Prostate gland (tissue), 2 donors: ENCODE data around the gene NUMA1.

Experiments
- CTCF ChIP-seq, 4 experiments: fragments of 200-600 bp in 2 of 4; fragments of 450-650 bp in 2 of 4; sonication (generic) in 2 of 4; IDR thresholded peaks; 1 replicate in 3 of 4; 2 replicates in 1 of 4; pipeline ENCODE4 v1.5.1; 2016 to 2019; ENCODE audit warnings: antibody characterized with exemption in 4 of 4, mild to moderate bottlenecking in 2 of 4, moderate library complexity in 2 of 4
- POLR2A ChIP-seq: fragments of 450-650 bp; IDR thresholded peaks from one replicate; pipeline ENCODE4 v1.6.1; 2016; ENCODE audit warnings: antibody characterized with exemption, mild to moderate bottlenecking

DNA sequence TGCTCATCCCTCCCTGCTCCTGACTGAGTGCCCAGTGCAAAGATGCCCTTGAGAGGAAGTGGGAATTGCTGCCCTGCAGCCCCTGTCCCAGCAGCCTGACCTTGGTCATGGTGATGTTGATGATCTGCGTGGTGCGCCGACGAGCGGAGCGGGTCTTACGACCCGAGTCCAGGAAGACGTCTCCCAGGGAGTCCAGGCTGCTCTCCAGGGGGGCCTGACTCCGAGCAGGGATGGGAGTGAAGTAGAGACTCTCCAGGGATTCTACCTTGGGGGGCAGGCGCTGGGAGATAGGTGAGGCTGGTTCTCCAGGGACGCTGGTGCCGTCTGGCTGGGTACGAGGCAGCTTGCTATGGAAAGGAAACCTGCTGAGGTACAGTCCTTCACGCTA lies 73.3 kb downstream of the NUMA1 start:
- TF ChIP-seq POLR2A (no peak), CTCF (IDR thresholded peaks at IDR 0.05) (no peak)
